Measurements from ENCODE around the gene FARS2.

FARS2 gene

DNA sequence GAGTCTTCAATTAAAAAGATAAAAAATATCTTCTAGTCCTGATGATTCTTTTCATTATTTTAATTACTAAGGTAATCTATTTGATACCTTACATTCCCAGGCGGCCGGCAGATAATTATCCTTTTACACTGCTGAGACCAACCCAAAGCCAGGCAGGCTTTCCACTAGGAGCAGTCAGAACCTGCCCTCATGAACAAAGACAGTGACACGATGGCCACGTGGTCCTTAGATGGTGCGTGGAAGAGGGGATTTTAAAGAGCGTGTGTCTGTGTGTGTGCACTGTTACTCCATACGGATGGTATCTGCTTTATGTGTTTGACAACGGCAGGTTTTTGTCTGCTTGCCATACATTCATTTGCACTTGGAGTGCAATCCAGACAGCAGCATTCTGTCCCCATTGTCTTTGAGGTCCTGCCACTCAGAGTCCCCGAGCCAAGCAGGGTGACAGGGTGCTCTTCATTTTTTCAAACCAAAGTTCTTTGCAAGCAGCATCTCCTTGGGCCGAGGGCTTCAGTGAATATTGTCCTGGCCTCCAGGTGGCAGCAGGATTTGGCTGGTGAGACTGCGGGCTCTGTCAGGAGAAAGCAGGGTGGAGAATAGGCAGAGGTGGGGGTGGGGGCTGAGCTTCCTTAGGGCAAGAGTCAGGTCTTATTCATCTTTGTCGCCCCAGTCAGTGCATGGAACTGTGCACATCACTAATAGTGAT is 484.9 kb downstream of the FARS2 start:
- no peak for DNase-seq (ENCODE audit: low read depth in 1 of 2, low spot score in 1 of 2)

DNA sequence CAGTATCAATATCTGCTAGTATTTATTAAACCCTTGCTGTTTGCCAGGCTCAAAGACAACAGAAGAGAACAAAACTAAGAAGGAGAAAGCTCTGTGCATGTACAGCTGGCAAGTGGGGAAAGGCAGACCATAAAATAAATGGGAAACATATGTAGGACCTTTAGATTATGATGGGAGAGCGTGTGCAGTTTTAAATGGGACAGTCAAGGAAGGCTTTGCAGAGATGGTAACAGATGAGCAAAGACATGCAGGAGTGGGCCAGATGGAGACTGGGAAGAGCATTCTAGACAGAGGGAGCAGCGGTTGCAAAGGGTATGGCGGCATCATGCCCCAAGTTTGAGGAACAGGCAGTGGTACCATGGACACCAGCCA is 485.4 kb downstream of the FARS2 start:
- DNase-seq (ENCODE audit: low read depth in 1 of 2, low spot score in 1 of 2) = no peak

- no peak for DNase-seq (ENCODE audit: low read depth in 1 of 2, low spot score in 1 of 2)
These were observed 486.1 kb downstream of the FARS2 start for GRCh38 chr6:5747379-5747778.

GRCh38 chr6:5749016-5749650 is 487.8 kb downstream of the FARS2 start:
- no peak for DNase-seq (ENCODE audit: low read depth in 1 of 2, low spot score in 1 of 2)

GRCh38 chr6:5749651-5750215 is 488.4 kb downstream of the FARS2 start:
- no peak for DNase-seq (ENCODE audit: low read depth in 1 of 2, low spot score in 1 of 2)

- DNase-seq (ENCODE audit: low read depth in 1 of 2, low spot score in 1 of 2) = no peak
These were observed 490.4 kb downstream of the FARS2 start for GRCh38 chr6:5751525-5752390.

DNA sequence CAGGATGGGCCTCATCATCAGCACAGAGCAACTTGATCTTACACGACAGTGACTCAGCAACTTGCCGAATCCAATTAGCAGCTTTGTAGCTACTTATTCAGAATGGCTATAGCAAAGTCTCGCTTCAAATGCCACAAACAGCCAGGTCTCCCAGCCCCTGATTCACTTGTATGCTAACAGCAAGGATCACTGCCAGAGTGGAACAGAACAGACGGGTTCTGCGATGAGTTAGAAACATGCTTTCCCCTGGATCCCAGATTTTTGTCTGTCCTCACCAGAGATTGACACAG is 491.0 kb downstream of the FARS2 start:
- DNase-seq (ENCODE audit: low read depth in 1 of 2, low spot score in 1 of 2) = no peak

DNA sequence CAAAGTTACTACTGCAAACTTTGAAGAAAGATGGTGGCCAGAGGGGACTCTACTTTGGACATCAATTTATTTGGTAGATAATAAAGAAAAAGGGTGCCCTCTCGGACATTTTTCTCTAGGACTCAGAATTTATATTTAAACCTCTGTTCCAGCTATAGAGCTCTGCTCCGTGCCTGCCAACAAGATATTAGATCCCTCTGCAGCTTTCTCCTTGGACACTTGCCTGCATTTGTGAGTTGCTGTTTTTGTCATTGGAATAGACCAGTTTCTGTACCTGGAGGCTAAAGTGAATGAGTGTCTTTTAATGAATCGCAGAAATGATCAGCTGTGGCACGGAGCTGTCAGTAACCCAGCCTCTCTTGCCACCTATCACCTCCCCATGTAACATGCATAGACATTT is 491.9 kb downstream of the FARS2 start:
- no peak for DNase-seq (ENCODE audit: low read depth in 1 of 2, low spot score in 1 of 2)

- no peak for DNase-seq (ENCODE audit: low read depth in 1 of 2, low spot score in 1 of 2)
These were observed 493.6 kb downstream of the FARS2 start for GRCh38 chr6:5754904-5755303.

DNA sequence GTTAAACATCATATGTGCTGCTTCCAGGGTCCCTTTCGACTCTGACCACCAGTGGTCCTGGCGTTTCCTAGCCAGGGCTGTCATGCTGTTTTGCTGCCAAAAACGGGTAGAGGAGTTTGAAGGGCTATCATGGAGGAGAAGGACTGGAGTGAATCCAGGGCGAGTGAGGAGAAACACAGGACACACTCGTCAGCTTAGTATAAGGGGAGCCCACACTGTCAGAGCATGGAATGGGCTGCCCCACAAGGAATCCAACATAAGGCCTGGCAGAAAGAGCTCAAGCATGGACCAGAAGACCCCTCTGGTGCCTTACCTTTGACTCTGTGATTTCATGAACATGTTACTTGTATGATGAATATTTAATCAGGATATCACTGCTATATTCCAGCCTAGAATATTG is 498.3 kb downstream of the FARS2 start:
- no peak for DNase-seq (ENCODE audit: low read depth in 1 of 2, low spot score in 1 of 2)

- DNase-seq (ENCODE audit: low read depth in 1 of 2, low spot score in 1 of 2) = no peak
These were observed 500.1 kb downstream of the FARS2 start for GRCh38 chr6:5761370-5761769.

GRCh38 chr6:5762561-5762968 is 501.3 kb downstream of the FARS2 start:
- no peak for DNase-seq (ENCODE audit: low read depth in 1 of 2, low spot score in 1 of 2)

GRCh38 chr6:5763407-5763806 is 502.1 kb downstream of the FARS2 start:
- no peak for DNase-seq (ENCODE audit: low read depth in 1 of 2, low spot score in 1 of 2)

DNA sequence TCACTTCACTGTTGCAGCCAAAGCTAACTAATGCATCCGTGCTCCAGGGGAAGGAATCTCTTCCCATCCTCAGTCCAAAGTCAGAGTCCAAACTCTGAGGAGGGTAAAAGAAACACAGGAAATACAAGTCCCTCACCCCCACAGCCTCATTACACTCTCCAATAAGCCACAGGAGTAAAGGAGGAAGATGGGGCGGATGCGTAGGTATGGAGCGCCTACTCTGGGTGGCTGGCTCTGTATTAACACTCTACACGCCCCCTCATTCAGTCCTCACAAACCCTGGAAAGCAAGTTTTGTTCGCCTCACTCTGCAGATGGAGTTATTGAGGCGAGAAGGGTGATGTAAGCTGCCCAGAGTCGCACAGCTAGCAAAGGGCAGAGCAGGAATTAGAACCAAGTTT is 502.6 kb downstream of the FARS2 start:
- DNase-seq (ENCODE audit: low read depth in 1 of 2, low spot score in 1 of 2) = no peak

GRCh38 chr6:5764401-5764955 is 503.2 kb downstream of the FARS2 start:
- no peak for DNase-seq (ENCODE audit: low read depth in 1 of 2, low spot score in 1 of 2)

DNA sequence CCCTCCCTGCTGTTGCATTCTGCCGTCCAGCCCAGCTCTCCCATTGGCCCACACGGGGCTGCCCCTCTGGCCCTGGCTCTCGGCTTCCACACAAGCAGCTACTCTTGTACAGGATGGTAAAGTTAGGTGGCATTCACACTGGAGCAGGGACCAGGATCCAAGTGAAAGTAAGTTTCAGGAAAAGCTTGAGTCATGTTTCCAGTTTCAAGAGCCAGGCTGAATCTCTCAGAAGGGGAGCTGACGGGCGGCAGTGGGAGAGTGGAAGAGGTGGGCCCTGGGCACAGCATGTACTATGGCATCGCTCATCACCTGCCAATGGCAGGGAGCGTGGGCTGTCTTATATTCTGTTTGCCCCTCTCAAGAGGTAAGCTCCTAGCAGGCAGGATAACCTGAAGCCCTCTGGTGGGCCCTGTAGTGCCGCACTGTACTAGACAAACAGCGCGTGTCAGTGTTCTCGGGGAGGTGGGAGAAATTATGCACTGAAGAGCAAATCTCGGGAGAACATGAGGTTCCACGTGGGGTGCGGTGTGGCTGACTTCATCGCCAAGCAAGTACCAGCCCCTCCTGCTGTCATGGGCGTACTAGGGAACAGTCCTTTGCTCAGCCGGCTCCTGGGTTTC is 503.9 kb downstream of the FARS2 start:
- no peak for DNase-seq (ENCODE audit: low read depth in 1 of 2, low spot score in 1 of 2)

DNA sequence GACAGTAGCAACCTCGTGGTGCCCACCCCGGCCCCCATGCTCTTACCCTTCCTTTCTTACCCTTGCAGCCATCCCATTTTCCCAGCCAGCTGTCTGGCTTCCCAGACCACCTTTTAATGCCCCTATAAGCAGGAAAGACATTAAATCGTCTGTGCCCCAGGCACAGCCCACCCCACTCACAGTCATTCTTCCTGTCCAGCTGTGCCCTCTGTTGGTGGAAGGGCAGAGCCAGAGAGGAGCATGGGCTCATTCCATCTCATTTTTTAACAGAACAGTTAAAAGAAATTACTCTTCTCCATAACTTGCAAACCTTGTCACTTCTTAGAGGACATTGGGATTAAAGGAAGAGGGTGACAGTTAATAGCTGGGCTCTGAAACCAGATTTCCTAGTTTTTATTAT is 504.9 kb downstream of the FARS2 start:
- DNase-seq (ENCODE audit: low read depth in 1 of 2, low spot score in 1 of 2) = no peak

DNA sequence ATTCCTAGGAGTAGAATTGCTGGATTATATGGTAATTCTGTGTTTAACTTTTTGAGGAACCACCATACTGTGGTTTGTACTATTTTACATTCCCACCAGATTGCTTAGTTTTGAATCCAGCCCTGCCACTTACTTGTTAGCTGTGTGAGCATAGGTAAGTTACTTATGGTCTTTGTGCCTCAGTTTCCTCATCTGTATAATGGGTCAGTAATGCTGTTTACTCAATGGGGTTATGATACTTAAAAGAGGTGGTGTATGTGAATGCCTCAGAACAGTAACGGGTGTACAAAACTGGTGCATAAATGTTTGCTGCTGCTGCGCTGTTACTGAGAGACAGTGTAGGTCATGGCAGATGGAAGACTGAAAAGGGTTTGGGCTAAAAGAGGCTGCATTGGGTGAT is 506.2 kb downstream of the FARS2 start:
- DNase-seq (ENCODE audit: low read depth in 1 of 2, low spot score in 1 of 2) = no peak

- DNase-seq (ENCODE audit: low read depth in 1 of 2, low spot score in 1 of 2) = no peak
These were observed 509.9 kb downstream of the FARS2 start for GRCh38 chr6:5771211-5771610.

DNA sequence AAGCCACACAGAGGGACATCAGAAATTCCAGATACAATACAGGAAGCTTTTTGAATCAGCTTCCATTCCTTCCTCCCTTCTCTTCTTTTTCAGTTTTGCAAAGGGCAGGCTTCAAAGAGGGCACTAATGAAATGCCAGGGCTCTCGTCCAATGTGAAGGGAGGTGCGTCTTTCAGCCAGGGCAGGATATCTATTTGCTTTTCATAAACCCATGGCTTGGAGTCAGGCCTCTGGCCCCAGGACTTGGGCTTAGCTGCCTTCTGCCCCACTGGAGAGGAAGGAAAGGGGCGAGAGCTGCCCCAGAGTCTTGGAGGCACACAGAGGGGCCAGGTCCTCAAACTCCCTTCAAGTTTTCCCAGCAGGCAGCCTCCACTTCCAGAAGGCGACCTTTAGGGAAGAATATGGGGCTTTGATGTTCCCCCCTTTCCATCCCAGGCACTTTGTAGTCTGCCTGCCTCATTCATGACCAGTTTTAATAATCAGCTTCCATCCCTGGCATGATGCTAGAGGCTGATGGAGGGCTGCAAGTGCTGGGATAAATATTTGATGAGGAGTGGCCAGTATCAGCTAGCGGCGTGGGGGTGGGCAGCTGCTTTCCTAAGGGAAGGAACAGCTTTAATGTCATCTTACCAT is 510.6 kb downstream of the FARS2 start:
- DNase-seq (ENCODE audit: low read depth in 1 of 2, low spot score in 1 of 2) = no peak
